Breast epithelium (tissue), 3 donors: Measurements from ENCODE around the gene FAM219B.

ENCODE experiments used
- CTCF ChIP-seq, 3 donors: fragments of 450-650 bp; IDR thresholded peaks; one replicate each; pipeline ENCODE4 v1.5.1; 2016 to 2017; ENCODE audit warnings: antibody characterized with exemption in 3 of 3, mild to moderate bottlenecking in 3 of 3, moderate library complexity in 3 of 3
- POLR2AphosphoS5 ChIP-seq, 3 donors: sonication (generic); formaldehyde crosslinking; IDR thresholded peaks; one replicate each; pipeline ENCODE4 v1.6.1; 2017; ENCODE audit warnings: antibody characterized with exemption in 3 of 3

DNA sequence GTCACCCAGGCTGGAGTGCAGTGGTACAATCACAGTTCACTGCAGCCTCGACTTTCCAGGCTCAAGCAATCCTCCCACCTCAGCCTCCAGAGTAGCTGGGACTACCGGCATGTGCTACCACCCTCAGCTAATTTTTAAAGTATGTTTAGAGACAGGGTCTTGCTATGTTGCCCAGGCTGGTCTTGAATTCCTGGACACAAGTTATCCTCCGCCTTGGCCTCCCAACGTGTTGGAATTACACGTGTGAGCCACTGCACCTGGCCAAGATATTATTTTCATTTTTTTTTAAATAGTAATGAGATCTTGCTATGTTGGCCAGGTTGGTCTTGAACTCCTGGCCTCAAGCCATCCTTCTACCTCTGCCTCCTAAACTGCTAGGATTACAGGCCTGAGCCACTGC lies 21.2 kb downstream of the FAM219B start:
- TF ChIP-seq POLR2AphosphoS5 (IDR thresholded peaks at IDR 0.05) (no peak), CTCF (IDR thresholded peaks at IDR 0.05) (no peak)
